Astrocyte of the cerebellum (primary cell): ENCODE results near the gene TEX44.
"Not testable (repeated sequence)": the region's sequence is repeated elsewhere in the genome, so short reads cannot be mapped to it uniquely, and the experiment has no call there.

Experiments
- DNase-seq: peaks from one replicate; pipeline ENCODE4 v3.0.0-alpha.2; 2011; ENCODE audit warnings: low read depth
- H3K4me3 ChIP-seq: 2 replicates; pipeline ENCODE4 v1.5.1; 2011; ENCODE audit warnings: mild to moderate bottlenecking, low read depth, low read length, moderate library complexity
- CTCF ChIP-seq: IDR thresholded peaks from 2 replicates; pipeline ENCODE4 v1.5.1; 2012; ENCODE audit warnings: low read length, low read depth, moderate library complexity, mild to moderate bottlenecking; ENCODE audit errors: missing control alignments
- in situ Hi-C: cut with HindIII; loops from 2 replicates; pipeline ENCODE4 v1.10.0; 2017; ENCODE audit warnings: low sequenced_read_pairs

Gene TEX44

GRCh38 chr2:231563378-231563961 is 29.2 kb upstream of the TEX44 start:
- in situ Hi-C loops, result no loop called here
- DNase-seq, result peak; percentile 33
- peak; percentile 74 for TF ChIP-seq CTCF
- no peak overlapping the region for H3K4me3 ChIP-seq

- in situ Hi-C loops, result no loop called here
- TF ChIP-seq CTCF, result no peak
- H3K4me3 ChIP-seq, result no peak overlapping the region
- no peak for DNase-seq
Observed at GRCh38 chr2:231565887-231566594, 26.6 kb upstream of the TEX44 start.

GRCh38 chr2:231567159-231567558 is 25.5 kb upstream of the TEX44 start:
- no peak for DNase-seq
- no peak for TF ChIP-seq CTCF
- in situ Hi-C loops, result no loop called here
- H3K4me3 ChIP-seq, result no peak overlapping the region

GRCh38 chr2:231568098-231568784 is 24.4 kb upstream of the TEX44 start:
- no peak overlapping the region for H3K4me3 ChIP-seq
- in situ Hi-C loops, result no loop called here
- DNase-seq, result no peak

GRCh38 chr2:231568785-231569435 is 23.8 kb upstream of the TEX44 start:
- in situ Hi-C loops, result no loop called here
- TF ChIP-seq CTCF, result no peak
- H3K4me3 ChIP-seq, result no peak overlapping the region
- DNase-seq, result no peak

More at GRCh38 chr2:231568098-231568784, 24.4 kb upstream of the TEX44 start:
- TF ChIP-seq CTCF, result no peak

- in situ Hi-C loops, result not testable (repeated sequence)
Observed at GRCh38 chr2:231570915-231571314, 21.7 kb upstream of the TEX44 start.

More at GRCh38 chr2:231570915-231571314, 21.7 kb upstream of the TEX44 start:
- DNase-seq, H3K4me3 ChIP-seq: not testable (repeated sequence)
